SU-DHL-6 (cell line): ENCODE data around the gene NXPH4.

Source experiments
- H2AFZ ChIP-seq: fragments of 200-600 bp; sonication (generic); 2 replicates; pipeline ENCODE4 v1.6.1; 2014; ENCODE audit warnings: low read depth, mild to moderate bottlenecking, moderate library complexity, mixed read lengths, antibody characterized with exemption, low read length; ENCODE audit not compliant: severe bottlenecking
- H3F3A ChIP-seq: fragments of 200-600 bp; shearing (Covaris generic); 2 replicates; pipeline ENCODE4 v1.6.0; 2016; ENCODE audit warnings: antibody characterized with exemption, mild to moderate bottlenecking; ENCODE audit not compliant: insufficient read depth
- H3K27ac ChIP-seq: fragments of 200-600 bp; sonication (generic); 2 replicates; pipeline ENCODE4 v1.5.1; 2016; ENCODE audit warnings: low read depth, mild to moderate bottlenecking, low read length, moderate library complexity, mixed read lengths
- H3K27me3 ChIP-seq: fragments of 200-600 bp; sonication (generic), shearing (Covaris generic); 2 replicates; pipeline ENCODE4 v1.6.0; 2014; ENCODE audit warnings: mild to moderate bottlenecking, low read length
- H3K36me3 ChIP-seq: fragments of 200-600 bp; sonication (generic); 2 replicates; pipeline ENCODE4 v1.6.1; 2014; ENCODE audit warnings: mild to moderate bottlenecking, low read length, mixed read lengths
- H3K4me2 ChIP-seq: fragments of 300-600, 200-600 bp; shearing (Covaris generic), sonication (generic); 2 replicates; pipeline ENCODE4 v1.6.0; 2014; ENCODE audit warnings: low read length, low read depth, mild to moderate bottlenecking; ENCODE audit not compliant: poor library complexity, severe bottlenecking
- H3K4me3 ChIP-seq: fragments of 200-600 bp; sonication (generic); 2 replicates; pipeline ENCODE4 v1.5.1; 2014; ENCODE audit warnings: antibody characterized with exemption, low read length, mild to moderate bottlenecking, mixed read lengths; ENCODE audit not compliant: insufficient read depth, poor library complexity, severe bottlenecking
- H3K79me2 ChIP-seq: fragments of 200-600 bp; sonication (generic); 2 replicates; pipeline ENCODE4 v1.6.1; 2014; ENCODE audit warnings: mild to moderate bottlenecking, low read length, moderate library complexity; ENCODE audit not compliant: insufficient read depth
- H3K9ac ChIP-seq: fragments of 200-600 bp; sonication (generic); 2 replicates; pipeline ENCODE4 v1.7.0; 2014; ENCODE audit warnings: mild to moderate bottlenecking, low read length
- H3K9me2 ChIP-seq: fragments of 200-600 bp; sonication (generic); replicated peaks from 2 replicates; pipeline ENCODE4 v1.6.1; 2014; ENCODE audit warnings: low read length; ENCODE audit not compliant: insufficient read depth
- H3K9me3 ChIP-seq: fragments of 200-600 bp; sonication (generic); 2 replicates; pipeline ENCODE4 v1.6.1; 2014; ENCODE audit warnings: low read length, mixed read lengths; ENCODE audit not compliant: insufficient read depth
- H4K20me1 ChIP-seq: fragments of 200-600 bp; sonication (generic); 2 replicates; pipeline ENCODE4 v1.6.1; 2014; ENCODE audit warnings: low read depth, mild to moderate bottlenecking, antibody characterized with exemption, low read length, moderate library complexity, mixed read lengths
- CTCF ChIP-seq: fragments of 200-600 bp; sonication (generic); IDR thresholded peaks from one replicate; pipeline ENCODE4 v1.5.1; 2017; ENCODE audit warnings: antibody characterized with exemption, mild to moderate bottlenecking, low read length, moderate library complexity; ENCODE audit not compliant: insufficient read depth, poor library complexity, severe bottlenecking
- EZH2phosphoT487 ChIP-seq: fragments of 200-600 bp; sonication (generic), shearing (Covaris generic); conservative IDR thresholded peaks from 2 replicates; pipeline ENCODE4 v1.6.1; 2018; ENCODE audit warnings: mild to moderate bottlenecking, antibody characterized with exemption, low read length, moderate library complexity, mixed read lengths

NXPH4 gene

DNA sequence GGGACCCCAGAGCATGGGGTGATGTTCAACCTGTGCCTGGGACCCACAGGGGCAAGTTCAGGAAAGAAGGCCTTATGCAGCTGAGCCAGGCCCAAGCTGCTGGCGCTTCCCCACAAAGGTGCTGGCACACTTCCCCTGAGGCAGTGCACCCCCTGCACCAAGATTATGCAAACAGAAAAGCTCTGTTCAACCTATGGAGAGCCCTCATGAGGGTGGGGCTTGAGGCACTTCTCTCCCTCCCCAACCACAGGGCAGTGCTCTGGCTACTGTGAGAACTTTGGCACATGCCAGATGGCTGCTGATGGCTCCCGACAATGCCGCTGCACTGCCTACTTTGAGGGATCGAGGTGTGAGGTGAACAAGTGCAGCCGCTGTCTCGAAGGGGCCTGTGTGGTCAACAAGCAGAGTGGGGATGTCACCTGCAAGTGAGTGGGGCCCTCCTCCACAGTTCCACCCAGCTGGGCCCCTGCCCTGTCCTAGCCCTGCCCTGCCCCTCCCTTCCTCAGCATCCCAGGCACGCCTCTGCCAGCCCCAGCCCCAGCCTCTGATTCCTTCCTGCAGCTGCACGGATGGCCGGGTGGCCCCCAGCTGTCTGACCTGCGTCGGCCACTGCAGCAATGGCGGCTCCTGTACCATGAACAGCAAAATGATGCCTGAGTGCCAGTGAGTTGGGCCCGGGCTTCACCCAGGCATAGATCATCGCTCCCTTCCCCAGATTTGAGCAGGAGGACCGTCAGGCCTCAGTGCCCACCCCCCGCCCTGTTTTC, 5.5 kb upstream of the NXPH4 start:
- H3K27me3 ChIP-seq: no peaks in the 10 kb centered on the region
- no peak for TF ChIP-seq CTCF
- H2AFZ ChIP-seq: no peak overlapping the region
- peak overlapping the region; percentile 19; the same call in 1 of the 2 replicates for H3K9ac ChIP-seq
- H3K9me2 ChIP-seq: no peaks in the 10 kb centered on the region
- no peak overlapping the region for H3K4me3 ChIP-seq
- H3F3A ChIP-seq: peaks cover 9% of the 10 kb centered on the region
- H3K79me2 ChIP-seq: no peaks in the 10 kb centered on the region
- no peaks in the 10 kb centered on the region for H3K9me3 ChIP-seq
- H4K20me1 ChIP-seq: no peaks in the 10 kb centered on the region
- no peak overlapping the region for H3K27ac ChIP-seq
- peak overlapping the region; percentile 14 for H3K4me2 ChIP-seq
- no peaks in the 10 kb centered on the region for H3K36me3 ChIP-seq

GRCh38 chr12:57211791-57212700, 4.5 kb upstream of the NXPH4 start:
- no peaks in the 10 kb centered on the region for H3K79me2 ChIP-seq
- TF ChIP-seq EZH2phosphoT487 (no peak), CTCF (no peak)
- no peaks in the 10 kb centered on the region for H3K36me3 ChIP-seq
- no peak overlapping the region for H3K27ac ChIP-seq
- no peaks in the 10 kb centered on the region for H3K27me3 ChIP-seq
- no peak overlapping the region for H2AFZ ChIP-seq
- no peak overlapping the region for H3K4me3 ChIP-seq
- H3K4me2 ChIP-seq: no peak overlapping the region
- no peaks in the 10 kb centered on the region for H3K9me3 ChIP-seq
- peaks cover 9% of the 10 kb centered on the region for H3F3A ChIP-seq
- H3K9ac ChIP-seq: no peak overlapping the region
- no peaks in the 10 kb centered on the region for H4K20me1 ChIP-seq
- H3K9me2 ChIP-seq: no peaks in the 10 kb centered on the region

DNA sequence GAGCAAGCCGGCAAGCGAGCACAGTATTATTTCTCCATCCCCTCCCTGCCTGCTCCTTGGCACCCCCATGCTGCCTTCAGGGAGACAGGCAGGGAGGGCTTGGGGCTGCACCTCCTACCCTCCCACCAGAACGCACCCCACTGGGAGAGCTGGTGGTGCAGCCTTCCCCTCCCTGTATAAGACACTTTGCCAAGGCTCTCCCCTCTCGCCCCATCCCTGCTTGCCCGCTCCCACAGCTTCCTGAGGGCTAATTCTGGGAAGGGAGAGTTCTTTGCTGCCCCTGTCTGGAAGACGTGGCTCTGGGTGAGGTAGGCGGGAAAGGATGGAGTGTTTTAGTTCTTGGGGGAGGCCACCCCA, 3.9 kb upstream of the NXPH4 start:
- Histone ChIP-seq H3K27me3 (no peaks in the 10 kb centered on the region), H3F3A (peaks cover 9% of the 10 kb centered on the region), H3K9me3 (no peaks in the 10 kb centered on the region), H3K4me2 (no peak overlapping the region), H3K79me2 (no peaks in the 10 kb centered on the region; the same call in 1 of the 2 replicates), H3K27ac (no peak overlapping the region), H2AFZ (no peak overlapping the region), H3K4me3 (no peak overlapping the region), H3K36me3 (no peaks in the 10 kb centered on the region), H3K9me2 (no peaks in the 10 kb centered on the region), H4K20me1 (no peaks in the 10 kb centered on the region), H3K9ac (no peak overlapping the region)
- TF ChIP-seq CTCF (no peak), EZH2phosphoT487 (no peak)
